GM12865 (cell line): ENCODE measurements around the gene NEU3.
A peak's percentile ranks its signal among the peaks of the same experiment; 100 is the strongest.

ENCODE experiments used
- DNase-seq: peaks from one replicate; pipeline ENCODE4 v3.0.0; 2010; ENCODE audit warnings: low read depth
- H3K4me3 ChIP-seq: 2 replicates; pipeline ENCODE4 v1.5.1; 2011; ENCODE audit warnings: mild to moderate bottlenecking, low read depth, low read length, control low read depth
- CTCF ChIP-seq: IDR thresholded peaks from 2 replicates; pipeline ENCODE4 v1.5.1; 2011; ENCODE audit warnings: low read length, control low read depth, low read depth, inconsistent platforms; ENCODE audit not compliant: insufficient read depth; ENCODE audit errors: missing control alignments

The NEU3 gene

DNA sequence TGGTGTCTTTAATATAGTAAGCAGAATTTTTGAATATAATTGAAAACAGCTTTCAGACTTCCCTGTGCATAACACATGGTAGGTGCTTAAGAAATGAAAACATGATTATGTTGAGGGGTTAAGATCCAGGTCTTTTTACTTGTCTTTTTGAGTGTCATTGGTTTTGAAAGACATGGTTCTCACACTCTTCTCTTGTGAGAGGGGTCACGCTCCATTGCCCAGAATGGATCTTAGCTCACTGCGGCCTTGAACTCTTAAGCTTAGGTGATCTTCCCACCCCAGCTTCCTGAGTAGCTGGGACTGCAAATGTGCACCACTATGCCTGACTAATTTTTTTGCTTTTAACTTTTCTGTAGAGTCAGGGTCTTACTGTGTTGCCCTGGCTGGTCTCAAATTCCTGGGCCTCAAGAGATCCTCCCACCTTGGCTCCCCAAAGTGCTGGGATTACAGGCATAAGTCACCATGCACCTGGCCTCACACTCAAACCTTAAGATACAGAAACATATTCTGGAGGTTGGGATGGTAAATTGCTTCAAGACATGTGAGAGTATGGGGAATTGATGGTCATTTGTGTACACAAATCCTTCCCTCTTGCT is 38.3 kb upstream of the NEU3 start:
- DNase-seq: peak; percentile 80
- no peak for TF ChIP-seq CTCF
- H3K4me3 ChIP-seq: peak overlapping the region; percentile 86

DNA sequence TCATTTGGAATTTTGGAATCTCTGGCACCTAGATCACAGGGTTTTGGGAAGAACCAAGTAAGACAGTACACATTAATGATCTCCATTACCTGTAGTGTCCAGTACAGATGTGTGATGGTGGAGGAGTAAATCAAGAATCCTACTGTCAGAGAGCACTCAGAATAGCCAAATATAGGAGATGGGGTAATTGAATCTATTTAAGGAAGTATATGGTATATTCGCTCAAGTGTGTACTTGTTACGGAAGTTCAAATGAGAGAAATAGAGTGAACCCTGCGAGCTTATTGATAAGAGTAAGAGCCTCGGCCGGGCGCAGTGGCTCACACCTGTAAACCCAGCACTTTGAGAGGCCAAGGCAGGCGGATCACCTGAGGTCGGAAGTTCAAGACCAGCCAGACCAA is 37.5 kb upstream of the NEU3 start:
- peak overlapping the region; percentile 86 for H3K4me3 ChIP-seq
- no peak for TF ChIP-seq CTCF
- peak; percentile 47 for DNase-seq

DNA sequence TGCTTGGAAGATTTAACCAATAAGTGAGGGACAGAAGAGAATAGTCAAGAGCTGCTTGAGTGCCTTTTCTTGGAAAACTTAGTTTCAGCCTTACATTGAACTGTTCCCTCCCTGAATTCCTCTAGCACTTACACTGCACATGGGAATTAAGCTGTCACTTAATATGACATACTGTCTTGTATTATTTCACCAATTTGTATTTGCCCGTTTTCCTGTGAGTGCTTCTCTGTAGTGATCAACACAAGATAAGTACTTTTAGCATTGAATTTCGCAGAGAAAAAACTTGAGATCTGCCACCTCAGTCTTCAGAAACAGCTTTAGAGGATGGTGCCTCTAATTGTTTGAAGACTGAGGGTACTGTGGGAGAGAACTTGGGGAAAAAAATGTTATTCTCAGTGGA is 36.0 kb upstream of the NEU3 start:
- TF ChIP-seq CTCF: no peak
- H3K4me3 ChIP-seq: peak overlapping the region; percentile 86
- no peak for DNase-seq

DNA sequence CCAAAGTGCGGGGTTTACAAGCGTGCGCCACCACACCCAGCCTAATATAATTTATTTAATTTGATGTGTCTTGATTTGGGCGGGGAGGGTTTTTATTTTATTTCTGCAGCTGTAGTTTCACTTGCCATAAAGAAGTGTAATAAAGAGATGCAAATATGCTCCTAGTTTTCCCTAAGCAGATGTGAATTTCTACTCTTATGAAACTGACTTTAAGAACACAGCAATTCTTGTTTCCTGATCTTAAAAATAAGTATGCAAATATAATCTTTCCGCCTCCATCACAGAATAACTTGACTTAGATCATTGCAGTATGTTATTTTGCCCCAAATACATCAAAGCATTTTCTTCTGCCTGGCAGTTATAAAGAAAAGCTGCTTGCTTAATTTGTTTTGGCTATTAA is 35.3 kb upstream of the NEU3 start:
- peak; percentile 55 for DNase-seq
- peak overlapping the region; percentile 86 for H3K4me3 ChIP-seq
- TF ChIP-seq CTCF: no peak

GRCh38 chr11:74954199-74954598 is 34.5 kb upstream of the NEU3 start:
- no peak for TF ChIP-seq CTCF
- H3K4me3 ChIP-seq: peak overlapping the region; percentile 86; the same call in 1 of the 2 replicates
- DNase-seq: no peak

DNA sequence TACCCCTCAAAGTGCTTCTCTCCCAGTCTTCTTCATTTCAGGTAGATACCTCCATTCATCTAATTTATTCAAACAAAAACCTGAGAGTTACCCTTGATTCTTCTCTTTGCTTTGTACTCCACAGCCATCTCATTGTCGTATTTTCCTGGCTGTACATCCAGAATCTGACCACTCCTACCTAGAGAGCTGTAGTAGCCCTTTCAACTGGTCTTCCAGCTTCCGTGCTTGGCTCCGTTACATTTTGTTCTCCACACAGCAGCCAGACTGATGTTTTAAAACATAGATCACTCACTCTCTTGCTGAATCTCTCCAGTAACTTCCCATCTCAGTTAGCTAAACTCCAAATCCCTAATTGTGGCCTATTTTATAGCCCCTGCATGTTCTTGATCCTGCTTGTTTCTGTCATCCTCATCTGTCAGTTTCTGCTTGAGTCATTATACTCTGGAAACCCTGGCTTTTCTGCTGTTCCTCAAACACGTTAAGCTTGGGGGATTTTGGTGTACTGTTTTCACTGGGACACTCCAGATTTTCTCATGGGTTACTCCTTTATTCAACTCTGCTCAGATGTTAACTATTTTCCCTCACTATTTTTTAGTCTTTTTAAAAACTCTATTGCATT is 32.2 kb upstream of the NEU3 start:
- no peak overlapping the region for H3K4me3 ChIP-seq
- DNase-seq: no peak
- no peak for TF ChIP-seq CTCF
